ENCODE results near the gene UCN. TPM values are rescaled to one million over a fixed set of nuclear protein-coding genes. Genes with fewer than 3 reads are reported as not detected.

The UCN gene
- total and polyA plus RNA-seq, 2 donors (not counting 3 experiments of a cell fraction or from before 2014, with no cell fraction given): 0.75 to 1.2 TPM

- DNase-seq (ENCODE audit: low read depth, low spot score) (no peak), FAIRE-seq (no peak)
- no peak overlapping the region for H3K27ac ChIP-seq (ENCODE audit: insufficient read depth, low read depth, low read length)
- TF ChIP-seq FOS (IDR thresholded peaks at IDR 0.05; ENCODE audit: borderline replicate concordance, insufficient read depth, low read length) (no peak), CTCF (IDR thresholded peaks at IDR 0.05; ENCODE audit: extremely low read depth in 1 of 2, insufficient read depth in 1 of 2, low read depth in 1 of 2, low read length in 2 of 2) (no peak), JUN (IDR thresholded peaks at IDR 0.05; ENCODE audit: borderline replicate concordance, insufficient read depth, insufficient read length, low read depth) (no peak), MAX (IDR thresholded peaks at IDR 0.05; ENCODE audit: insufficient read depth, insufficient read length) (no peak), EZH2 (IDR thresholded peaks at IDR 0.05; ENCODE audit: borderline replicate concordance, low read depth, low read length, severe bottlenecking) (no peak), GATA2 (IDR thresholded peaks at IDR 0.05; ENCODE audit: insufficient read depth, insufficient read length, low read depth, low read length) (no peak), POLR2A (IDR thresholded peaks at IDR 0.05; ENCODE audit: low read depth, low read length) (no peak), POLR2AphosphoS5 (IDR thresholded peaks at IDR 0.05; ENCODE audit: insufficient read depth, low read depth, low read length) (no peak), MYC (IDR thresholded peaks at IDR 0.05; ENCODE audit: low read depth, low read length) (no peak)
- H3K4me3 ChIP-seq (replicated peaks in 1 of 3; ENCODE audit: insufficient read depth in 1 of 3, low read depth in 1 of 3, low read length in 3 of 3): no peak overlapping the region
- ChIA-PET CTCF (interaction anchor here (1.0 to 2.5 kb wide), 2 partner anchors 12 to 50 kb away, joined by 3 to 12 read pairs; no protein-coding TSS in a partner anchor), POLR2A (no interaction called here)
- intact Hi-C loops (cut with micrococcal nuclease) (no loop called here), dilution Hi-C loops (cut with MboI; ENCODE audit: extremely low pct_ligation_motif_present, low sequenced_read_pairs) (no loop called here)
- peaks cover 6% of the 10 kb centered on the region for H3K4me1 ChIP-seq (ENCODE audit: control insufficient read depth, extremely low read depth, insufficient read depth, low read length)
- no peak overlapping the region for H3K9ac ChIP-seq (replicated peaks; ENCODE audit: extremely low read depth, insufficient read depth, low read length)
- H3K27me3 ChIP-seq (ENCODE audit: control insufficient read depth in 2 of 2, insufficient read depth in 2 of 2, low read length in 2 of 2): no peaks in the 10 kb centered on the region
- H3K9me1 ChIP-seq (replicated peaks; ENCODE audit: control insufficient read depth, extremely low read depth, insufficient read depth, low read length): no peaks in the 10 kb centered on the region
- no peaks in the 10 kb centered on the region for H3K9me3 ChIP-seq (replicated peaks; ENCODE audit: control insufficient read depth, insufficient read depth, low read length)
- H2AFZ ChIP-seq (ENCODE audit: low read depth, low read length): no peak overlapping the region
- no TSS peak for BruUV-seq (replicated peaks)
- H3K79me2 ChIP-seq (ENCODE audit: control insufficient read depth, insufficient read depth, low read length): no peaks in the 10 kb centered on the region
- no peak overlapping the region for H3K4me2 ChIP-seq (ENCODE audit: insufficient read depth, low read length)
- H4K20me1 ChIP-seq (replicated peaks; ENCODE audit: control insufficient read depth, extremely low read depth, insufficient read depth, low read length): no peaks in the 10 kb centered on the region
- H3K36me3 ChIP-seq (ENCODE audit: control insufficient read depth in 2 of 2, extremely low read depth in 1 of 2, insufficient read depth in 2 of 2, low read length in 2 of 2): peaks cover 0 to 3% of the 10 kb centered on the region in 2 experiments
Observed at GRCh38 chr2:27315122-27315521, 6.9 kb upstream of the UCN start.

Measured in endothelial cell of umbilical vein (primary cell).